HG02610 (cell line): ENCODE data around the gene SENP3.

Experiments used
- ATAC-seq: cut with Tn5 transposase; IDR thresholded peaks from one replicate; pipeline ENCODE4 v1.9.1; 2021; ENCODE audit warnings: mild to moderate bottlenecking, moderate library complexity; ENCODE audit not compliant: unreplicated experiment

SENP3 gene

GRCh38 chr17:7561589-7562207 lies at the start of gene SENP3:
TSS of gene SENP3 (plus strand) at chr17:7561919. CDS start at chr17:7563077, 1,158 bp downstream.
- peak; percentile 68 for ATAC-seq

GRCh38 chr17:7512105-7512504 lies 49.6 kb upstream of the SENP3 start:
- no peak for ATAC-seq

- no peak for ATAC-seq
Measured at GRCh38 chr17:7512824-7513540, 48.7 kb upstream of the SENP3 start.

GRCh38 chr17:7513850-7514419 lies 47.8 kb upstream of the SENP3 start:
- no peak for ATAC-seq

GRCh38 chr17:7515911-7516610 lies 45.7 kb upstream of the SENP3 start:
- ATAC-seq = no peak

GRCh38 chr17:7523033-7523432 lies 38.7 kb upstream of the SENP3 start:
- no peak for ATAC-seq

- ATAC-seq = no peak
Measured at GRCh38 chr17:7528842-7529241, 32.9 kb upstream of the SENP3 start.

- ATAC-seq = no peak
Measured at GRCh38 chr17:7530023-7530900, 31.5 kb upstream of the SENP3 start.

- no peak for ATAC-seq
Measured at GRCh38 chr17:7538050-7538449, 23.7 kb upstream of the SENP3 start.

- ATAC-seq = no peak
Measured at GRCh38 chr17:7538891-7539545, 22.7 kb upstream of the SENP3 start.

- ATAC-seq = no peak
Measured at GRCh38 chr17:7541074-7541621, 20.6 kb upstream of the SENP3 start.

GRCh38 chr17:7544911-7545310 lies 16.8 kb upstream of the SENP3 start:
- no peak for ATAC-seq

- ATAC-seq = peak; percentile 42
Measured at GRCh38 chr17:7548585-7549400, 12.9 kb upstream of the SENP3 start, which contains the start of gene TNFSF12. TSS of gene TNFSF12 (plus strand) at chr17:7549058. CDS start at chr17:7549154, 96 bp downstream.

GRCh38 chr17:7549401-7550055 lies 12.2 kb upstream of the SENP3 start:
- peak; percentile 19 for ATAC-seq

GRCh38 chr17:7550344-7550743 lies 11.4 kb upstream of the SENP3 start:
- ATAC-seq = no peak

- no peak for ATAC-seq
Measured at GRCh38 chr17:7551396-7551795, 10.3 kb upstream of the SENP3 start.

- no peak for ATAC-seq
Measured at GRCh38 chr17:7552621-7553051, 9.1 kb upstream of the SENP3 start.

GRCh38 chr17:7553356-7553755 lies 8.4 kb upstream of the SENP3 start:
- ATAC-seq = no peak
